Measurements from ENCODE around the gene LTO1.

DNA sequence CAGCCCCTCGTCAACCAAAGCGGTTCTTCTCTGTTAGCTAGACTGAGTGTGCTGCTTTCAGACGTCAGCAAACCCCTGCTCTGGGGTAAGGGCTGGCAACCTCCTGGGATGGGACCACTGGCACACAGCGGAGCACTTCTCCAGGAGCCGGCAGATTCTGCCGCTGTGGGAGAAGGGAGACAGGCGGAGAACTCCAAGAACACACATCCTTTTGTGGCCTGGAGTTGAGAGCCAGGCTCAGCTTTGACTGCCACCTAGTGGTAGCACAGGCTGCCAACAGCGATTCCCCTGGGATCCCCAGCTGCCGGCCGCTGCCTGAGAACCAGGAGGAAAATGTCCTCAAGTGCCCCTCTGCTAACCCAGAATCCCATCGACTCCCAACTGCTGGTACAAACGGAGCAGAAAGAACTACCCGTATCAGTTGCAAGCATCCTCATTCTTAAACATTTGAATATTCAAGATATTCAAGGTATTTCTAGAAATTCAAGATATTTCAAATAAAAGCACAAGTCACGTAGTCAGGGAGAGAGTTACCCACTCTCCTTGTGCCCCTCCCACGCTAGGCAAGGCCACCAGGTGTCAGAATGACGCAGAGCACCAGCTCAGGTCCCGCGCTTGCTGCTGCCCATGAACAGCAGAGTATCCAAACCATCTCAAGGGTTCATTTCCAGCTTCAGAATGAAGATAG, 4.9 kb downstream of the LTO1 start:
- TF ChIP-seq CTCF (IDR thresholded peaks at IDR 0.05) (peak; percentile 94), SIN3A (IDR thresholded peaks at IDR 0.05; ENCODE audit: borderline replicate concordance, low read depth, low read length) (no peak), FOXM1 (IDR thresholded peaks at IDR 0.05; ENCODE audit: low read depth) (no peak), RAD21 (IDR thresholded peaks at IDR 0.05; ENCODE audit: low read length) (peak; percentile 91), USF2 (IDR thresholded peaks at IDR 0.05; ENCODE audit: borderline replicate concordance, low read depth, low read length) (no peak), POLR2AphosphoS5 (IDR thresholded peaks at IDR 0.05; ENCODE audit: low read depth, low read length) (no peak), GATA2 (CRISPR knock-in tag; IDR thresholded peaks at IDR 0.05) (no peak), ELF1 (IDR thresholded peaks at IDR 0.05) (no peak), PBX3 (IDR thresholded peaks at IDR 0.05) (no peak), GABPA (IDR thresholded peaks at IDR 0.05; ENCODE audit: low read depth) (no peak), SMC3 (IDR thresholded peaks at IDR 0.05; ENCODE audit: low read depth, low read length) (peak; percentile 92)
